ENCODE data around the gene TNFRSF8. TPM values are rescaled to one million over a fixed set of nuclear protein-coding genes. Genes with fewer than 3 reads are reported as not detected.

The TNFRSF8 gene
- total and polyA plus RNA-seq, 10 donors = 1.3 to 7.6 (median 2.0) TPM

DNA sequence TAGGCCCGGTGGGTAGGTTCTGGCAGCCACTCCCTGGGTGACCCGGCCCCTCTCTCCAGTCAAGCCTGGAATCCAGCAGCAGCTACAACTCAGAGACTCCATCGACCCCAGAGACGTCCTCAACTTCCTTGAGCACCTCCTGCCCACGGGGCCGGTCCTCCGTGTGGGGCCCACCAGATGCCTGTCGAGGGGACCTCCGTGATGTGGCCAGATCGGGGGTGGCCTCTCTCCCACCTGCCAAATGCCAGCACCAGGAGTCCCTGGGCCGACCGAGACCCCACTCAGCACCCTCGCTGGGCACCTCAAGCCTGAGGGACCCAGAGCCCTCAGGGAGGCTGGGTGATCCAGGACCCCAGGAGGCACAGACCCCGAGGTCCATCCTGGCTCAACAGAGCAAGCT is 41.1 kb upstream of the TNFRSF8 start:
- Histone ChIP-seq H3K9me3 (no peaks in the 10 kb centered on the region), H3K4me1 (peaks cover 3 to 40% (median 25%) of the 10 kb centered on the region in 6 donors), H3K27me3 (replicated peaks in 1 of 7) (no peaks in the 10 kb centered on the region), H3K4me3 (no peak overlapping the region), H3K36me3 (peaks cover 0 to 57% (median 45%) of the 10 kb centered on the region in 6 donors), H3K27ac (peak overlapping the region in 1 of 8 donors; percentile 21)
- intact Hi-C loops (cut with DNase I; ENCODE audit: low total_unique reads) = no loop called here
- TF ChIP-seq, protein P1, sequence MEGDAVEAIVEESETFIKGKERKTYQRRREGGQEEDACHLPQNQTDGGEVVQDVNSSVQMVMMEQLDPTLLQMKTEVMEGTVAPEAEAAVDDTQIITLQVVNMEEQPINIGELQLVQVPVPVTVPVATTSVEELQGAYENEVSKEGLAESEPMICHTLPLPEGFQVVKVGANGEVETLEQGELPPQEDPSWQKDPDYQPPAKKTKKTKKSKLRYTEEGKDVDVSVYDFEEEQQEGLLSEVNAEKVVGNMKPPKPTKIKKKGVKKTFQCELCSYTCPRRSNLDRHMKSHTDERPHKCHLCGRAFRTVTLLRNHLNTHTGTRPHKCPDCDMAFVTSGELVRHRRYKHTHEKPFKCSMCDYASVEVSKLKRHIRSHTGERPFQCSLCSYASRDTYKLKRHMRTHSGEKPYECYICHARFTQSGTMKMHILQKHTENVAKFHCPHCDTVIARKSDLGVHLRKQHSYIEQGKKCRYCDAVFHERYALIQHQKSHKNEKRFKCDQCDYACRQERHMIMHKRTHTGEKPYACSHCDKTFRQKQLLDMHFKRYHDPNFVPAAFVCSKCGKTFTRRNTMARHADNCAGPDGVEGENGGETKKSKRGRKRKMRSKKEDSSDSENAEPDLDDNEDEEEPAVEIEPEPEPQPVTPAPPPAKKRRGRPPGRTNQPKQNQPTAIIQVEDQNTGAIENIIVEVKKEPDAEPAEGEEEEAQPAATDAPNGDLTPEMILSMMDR (IDR thresholded peaks at IDR 0.05 in 8 of 11, conservative IDR thresholded peaks at IDR 0.05 in 3 of 11) = no peak
- no peak for DNase-seq
- 93 to 97% (median 96%) methylated on average over 11 to 14 of the region's 14 CpGs; no CpG with 5 or more reads in 1 of the 5 donors for WGBS, 5 donors

DNA sequence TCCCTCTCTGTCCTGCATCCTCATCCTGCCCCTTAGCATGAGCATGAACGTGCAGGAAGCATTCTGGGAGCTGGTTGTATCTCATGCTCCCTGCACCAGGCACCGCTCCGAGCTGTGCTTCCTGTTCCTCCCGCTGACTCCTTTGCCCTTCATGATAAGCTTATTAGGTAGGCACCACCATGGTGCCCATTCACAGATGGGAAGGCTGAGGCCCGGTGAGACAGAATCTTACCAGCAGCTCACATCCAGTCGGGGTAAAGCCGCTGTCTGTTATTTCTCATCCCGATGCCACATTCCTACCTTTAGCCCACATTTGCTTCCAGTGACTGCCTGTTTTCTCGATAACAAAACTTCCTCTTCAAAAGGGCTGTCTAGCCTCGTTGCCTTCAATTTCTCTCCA is 36.5 kb upstream of the TNFRSF8 start:
- 82 to 92% (median 86%) methylated on average over 10 of the region's 10 CpGs for WGBS, 5 donors
- intact Hi-C loops (cut with DNase I; ENCODE audit: low total_unique reads) = no loop called here
- Histone ChIP-seq H3K27ac (no peak overlapping the region), H3K36me3 (peaks cover 0 to 100% (median 84%) of the 10 kb centered on the region in 6 donors), H3K27me3 (replicated peaks in 1 of 7) (no peaks in the 10 kb centered on the region), H3K4me3 (no peak overlapping the region), H3K9me3 (no peaks in the 10 kb centered on the region), H3K4me1 (peaks cover 0 to 19% (median 9%) of the 10 kb centered on the region in 6 donors)
- TF ChIP-seq POLR2A (IDR thresholded peaks at IDR 0.05) = no peak
- TF ChIP-seq, protein P1 (IDR thresholded peaks at IDR 0.05 in 8 of 11, conservative IDR thresholded peaks at IDR 0.05 in 3 of 11) = no peak
- no peak for TF ChIP-seq POLR2AphosphoS5 (IDR thresholded peaks at IDR 0.05)
- DNase-seq = no peak

DNA sequence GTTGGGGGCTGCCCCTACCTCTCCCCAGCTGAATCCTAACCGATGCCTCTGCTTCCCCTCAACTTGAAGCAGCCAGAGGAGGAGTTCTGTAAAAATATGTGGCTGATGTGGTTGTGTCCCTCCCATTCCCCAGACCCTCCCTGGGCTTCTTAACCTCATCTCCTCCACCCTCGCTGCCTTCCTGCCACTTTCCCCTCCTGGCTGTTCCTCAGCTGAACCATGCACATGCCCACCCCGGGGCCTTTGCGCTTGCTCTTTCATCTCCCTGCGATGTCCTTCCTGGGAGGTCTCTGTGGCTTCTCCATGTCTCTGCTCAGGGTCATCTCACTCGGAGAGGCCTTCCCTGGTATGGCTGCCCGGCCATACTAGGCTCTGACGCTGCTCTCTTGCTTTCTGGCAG is 34.9 kb upstream of the TNFRSF8 start:
- H3K4me1 ChIP-seq = peaks cover 0 to 7% (median 3%) of the 10 kb centered on the region in 6 donors
- peaks cover 0 to 97% (median 83%) of the 10 kb centered on the region in 6 donors for H3K36me3 ChIP-seq
- H3K4me3 ChIP-seq = no peak overlapping the region
- H3K27ac ChIP-seq = no peak overlapping the region
- no peaks in the 10 kb centered on the region for H3K27me3 ChIP-seq (replicated peaks in 1 of 7)
- WGBS, 5 donors = 88 to 96% (median 93%) methylated on average over 8 of the region's 8 CpGs
- no peaks in the 10 kb centered on the region for H3K9me3 ChIP-seq
- DNase-seq = no peak
- TF ChIP-seq POLR2A (IDR thresholded peaks at IDR 0.05) (no peak), POLR2AphosphoS5 (IDR thresholded peaks at IDR 0.05) (no peak)
- TF ChIP-seq, protein P1 (IDR thresholded peaks at IDR 0.05 in 8 of 11, conservative IDR thresholded peaks at IDR 0.05 in 3 of 11) = no peak
- intact Hi-C loops (cut with DNase I; ENCODE audit: low total_unique reads) = no loop called here

DNA sequence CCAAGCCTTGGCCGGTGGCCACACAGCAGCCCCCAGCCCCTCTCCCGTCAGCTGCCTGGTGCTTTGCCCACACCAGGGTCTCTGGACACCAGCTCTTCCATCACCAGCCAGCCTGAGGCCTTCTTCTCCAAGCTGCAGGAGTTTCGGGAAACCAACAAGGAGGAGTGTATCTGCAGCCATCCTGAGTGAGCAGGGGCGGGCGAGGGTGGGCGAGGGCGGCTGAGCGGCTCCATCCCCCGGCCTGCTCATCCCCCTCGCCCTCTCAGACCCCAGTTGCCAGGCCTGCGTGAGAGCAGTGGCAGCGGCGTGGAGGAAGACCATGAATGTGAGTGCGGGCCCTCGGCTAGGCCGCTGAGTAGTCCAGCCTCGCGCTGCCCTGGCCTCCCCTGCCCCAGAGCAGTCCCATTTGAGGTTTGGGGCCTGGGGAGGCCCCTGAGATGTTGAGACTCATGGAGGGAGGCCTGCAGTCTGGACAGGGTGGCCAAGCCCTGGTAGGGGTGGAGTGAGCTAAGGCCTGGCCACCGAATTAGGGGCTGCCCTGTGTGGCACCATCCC is 34.1 kb upstream of the TNFRSF8 start:
- Histone ChIP-seq H3K4me1 (peaks cover 0 to 12% (median 3%) of the 10 kb centered on the region in 6 donors), H3K36me3 (peaks cover 0 to 89% (median 75%) of the 10 kb centered on the region in 6 donors), H3K9me3 (no peaks in the 10 kb centered on the region), H3K27ac (no peak overlapping the region), H3K27me3 (replicated peaks in 1 of 7) (no peaks in the 10 kb centered on the region), H3K4me3 (no peak overlapping the region)
- no peak for TF ChIP-seq POLR2A (IDR thresholded peaks at IDR 0.05)
- peak in 1 of 3 donors; percentile 38 for TF ChIP-seq POLR2AphosphoS5 (IDR thresholded peaks at IDR 0.05)
- intact Hi-C loops (cut with DNase I; ENCODE audit: low total_unique reads) = no loop called here
- DNase-seq = no peak
- 95 to 100% (median 97%) methylated on average over 9 to 19 of the region's 19 CpGs for WGBS, 5 donors

Data from spleen (tissue), 11 donors.